ENCODE data around the gene CLPTM1L. TPM values are rescaled to one million over a fixed set of nuclear protein-coding genes. Genes with fewer than 3 reads are reported as not detected.

The CLPTM1L gene
- total and polyA plus RNA-seq, 2 experiments from 2014 or later = 129 to 130 TPM

DNA sequence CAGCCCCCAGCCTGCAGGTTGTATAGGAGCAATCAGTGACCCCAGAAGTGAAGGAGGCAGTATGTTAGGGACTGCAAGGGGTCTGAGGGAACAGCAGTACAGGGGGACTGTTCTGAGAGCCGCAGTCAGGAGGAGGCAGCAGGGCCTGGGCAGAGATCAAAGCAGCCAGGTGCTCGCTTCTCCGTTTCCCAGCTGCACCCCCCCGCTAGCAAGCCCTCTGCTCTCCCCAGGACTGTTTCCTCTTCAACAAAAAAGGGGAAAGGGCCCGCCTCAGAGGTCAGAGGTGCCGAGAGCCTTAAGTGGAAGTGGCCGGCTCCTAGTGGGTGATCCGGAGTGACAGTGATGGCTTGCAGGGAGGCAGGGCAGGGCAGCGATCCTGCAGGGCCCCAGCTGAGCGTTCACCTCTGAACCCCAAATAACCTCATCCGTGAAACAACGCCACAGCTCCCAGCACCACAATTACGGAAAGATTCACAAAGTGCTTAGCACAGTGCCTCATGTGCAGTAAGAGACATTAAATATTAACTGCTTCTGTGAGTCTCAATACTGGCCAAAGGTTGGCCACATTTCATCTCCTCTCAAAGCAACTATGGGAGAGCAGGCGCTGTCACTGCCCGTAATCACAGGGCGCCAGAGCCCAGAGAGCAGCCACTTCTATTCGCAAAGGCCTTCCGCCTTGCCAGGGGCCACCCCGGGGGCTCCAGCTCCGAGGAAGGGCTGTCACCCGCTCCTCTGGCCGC, 8.0 kb downstream of the CLPTM1L start:
- WGBS (ENCODE audit: low lambda C conversion rate, missing lambda C conversion rate) = 90% methylated on average over 20 of the region's 22 CpGs
- Histone ChIP-seq H3K4me3 (no peak overlapping the region), H4K20me1 (ENCODE audit: insufficient read depth, poor library complexity, severe bottlenecking) (no peaks in the 10 kb centered on the region), H3K79me2 (peaks cover 7% of the 10 kb centered on the region), H3K36me3 (replicated peaks; ENCODE audit: insufficient read depth, low read depth) (no peaks in the 10 kb centered on the region), H3K27ac (no peak overlapping the region), H3K9me2 (replicated peaks; ENCODE audit: insufficient read depth) (no peaks in the 10 kb centered on the region), H3K4me2 (no peak overlapping the region), H3K27me3 (no peaks in the 10 kb centered on the region), H3K4me1 (ENCODE audit: insufficient read depth) (no peaks in the 10 kb centered on the region), H3K9me3 (ENCODE audit: low read depth) (no peaks in the 10 kb centered on the region), H2AFZ (no peak overlapping the region)
- no peak for TF ChIP-seq EZH2phosphoT487 (IDR thresholded peaks at IDR 0.05; ENCODE audit: low read depth, severe bottlenecking, unreplicated experiment)
- no peak for TF ChIP-seq CTCF (IDR thresholded peaks at IDR 0.05; ENCODE audit: poor library complexity)
- TF ChIP-seq EZH2 (IDR thresholded peaks at IDR 0.05; ENCODE audit: borderline replicate concordance) = no peak
- no peak for DNase-seq (ENCODE audit: low spot score)

DNA sequence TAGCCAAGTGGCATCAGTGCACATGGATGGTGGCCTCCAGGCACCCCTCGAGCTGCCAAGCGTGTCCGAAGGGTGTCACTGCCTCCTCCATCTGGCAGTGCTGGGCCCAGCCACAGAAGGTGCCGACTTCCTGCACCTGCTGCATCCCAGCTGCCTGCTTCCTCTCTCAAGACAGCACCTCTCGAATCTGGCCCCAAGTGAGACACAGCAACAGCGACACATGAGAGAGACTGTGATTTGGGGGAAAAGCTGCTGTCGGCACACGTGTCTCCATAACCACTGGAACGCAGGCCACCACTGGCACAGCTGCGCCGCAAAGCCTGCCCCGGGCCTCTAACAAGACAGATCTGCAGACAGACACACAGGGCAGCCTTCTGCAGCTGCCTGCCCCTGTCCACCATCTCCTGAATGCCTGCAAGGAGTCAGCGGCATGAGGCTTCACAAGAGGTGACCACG, 8.8 kb downstream of the CLPTM1L start:
- Histone ChIP-seq H3K4me1 (ENCODE audit: insufficient read depth) (no peaks in the 10 kb centered on the region), H3K36me3 (replicated peaks; ENCODE audit: insufficient read depth, low read depth) (no peaks in the 10 kb centered on the region), H3K4me3 (no peak overlapping the region), H4K20me1 (ENCODE audit: insufficient read depth, poor library complexity, severe bottlenecking) (no peaks in the 10 kb centered on the region), H3K9me2 (replicated peaks; ENCODE audit: insufficient read depth) (no peaks in the 10 kb centered on the region), H3K27me3 (no peaks in the 10 kb centered on the region), H3K4me2 (no peak overlapping the region), H3K9me3 (ENCODE audit: low read depth) (no peaks in the 10 kb centered on the region), H2AFZ (no peak overlapping the region), H3K27ac (no peak overlapping the region), H3K79me2 (peaks cover 3% of the 10 kb centered on the region)
- 97% methylated on average over 14 of the region's 14 CpGs for WGBS (ENCODE audit: low lambda C conversion rate, missing lambda C conversion rate)
- no peak for DNase-seq (ENCODE audit: low spot score)
- no peak for TF ChIP-seq EZH2phosphoT487 (IDR thresholded peaks at IDR 0.05; ENCODE audit: low read depth, severe bottlenecking, unreplicated experiment)
- no peak for TF ChIP-seq EZH2 (IDR thresholded peaks at IDR 0.05; ENCODE audit: borderline replicate concordance)
- no peak for TF ChIP-seq CTCF (IDR thresholded peaks at IDR 0.05; ENCODE audit: poor library complexity)

DNA sequence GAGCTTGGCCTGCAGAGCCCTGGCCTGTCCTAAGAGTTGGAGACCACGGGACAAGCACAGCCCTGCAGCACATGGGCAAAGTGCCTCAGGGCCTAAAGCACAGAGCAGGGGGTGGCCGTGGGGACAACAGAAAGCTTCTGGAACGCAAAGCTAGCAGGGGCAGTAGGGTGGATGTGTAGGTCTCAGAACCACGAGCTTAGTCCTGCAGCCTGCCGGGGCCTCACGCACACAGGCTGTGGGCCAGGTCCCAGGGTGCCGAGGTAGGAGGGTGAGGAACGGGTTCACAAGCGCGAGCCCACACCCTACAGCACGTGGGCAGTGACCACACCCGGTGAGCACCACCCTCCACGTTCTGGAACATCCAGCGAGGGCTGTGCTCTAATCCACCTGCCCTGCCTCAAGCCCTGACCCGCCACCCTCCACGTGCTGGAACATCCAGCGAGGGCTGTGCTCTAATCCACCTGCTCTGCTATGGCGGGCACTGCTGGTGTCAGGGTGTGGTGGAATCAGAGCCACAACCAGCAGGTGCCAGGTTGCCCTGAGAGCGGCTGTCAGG, 9.3 kb downstream of the CLPTM1L start:
- no peak overlapping the region for H3K4me3 ChIP-seq
- no peak overlapping the region for H2AFZ ChIP-seq
- 97% methylated on average over 19 of the region's 19 CpGs for WGBS (ENCODE audit: low lambda C conversion rate, missing lambda C conversion rate)
- no peak overlapping the region for H3K4me2 ChIP-seq
- H3K27me3 ChIP-seq = no peaks in the 10 kb centered on the region
- peaks cover 2% of the 10 kb centered on the region for H3K79me2 ChIP-seq
- no peaks in the 10 kb centered on the region for H4K20me1 ChIP-seq (ENCODE audit: insufficient read depth, poor library complexity, severe bottlenecking)
- TF ChIP-seq CTCF (IDR thresholded peaks at IDR 0.05; ENCODE audit: poor library complexity) = no peak
- no peak for TF ChIP-seq EZH2 (IDR thresholded peaks at IDR 0.05; ENCODE audit: borderline replicate concordance)
- TF ChIP-seq EZH2phosphoT487 (IDR thresholded peaks at IDR 0.05; ENCODE audit: low read depth, severe bottlenecking, unreplicated experiment) = no peak
- H3K9me3 ChIP-seq (ENCODE audit: low read depth) = no peaks in the 10 kb centered on the region
- H3K27ac ChIP-seq = no peak overlapping the region
- H3K4me1 ChIP-seq (ENCODE audit: insufficient read depth) = no peaks in the 10 kb centered on the region
- H3K36me3 ChIP-seq (replicated peaks; ENCODE audit: insufficient read depth, low read depth) = no peaks in the 10 kb centered on the region
- H3K9me2 ChIP-seq (replicated peaks; ENCODE audit: insufficient read depth) = no peaks in the 10 kb centered on the region
- no peak for DNase-seq (ENCODE audit: low spot score)
